Measurements from ENCODE around the gene SVEP1.
"Not testable (repeated sequence)": the region's sequence is repeated elsewhere in the genome, so short reads cannot be mapped to it uniquely, and the experiment has no call there.

Gene SVEP1

GRCh38 chr9:110371411-110372007, 208.0 kb downstream of the SVEP1 start:
- H3K27ac ChIP-seq (ENCODE audit: low read depth, low read length) = no peak overlapping the region

GRCh38 chr9:110370315-110370714, 209.2 kb downstream of the SVEP1 start:
- Histone ChIP-seq H3K27ac (ENCODE audit: low read depth, low read length) (no peak overlapping the region), H3K4me1 (ENCODE audit: control insufficient read depth in 5 of 5, insufficient read depth in 5 of 5, low read length in 5 of 5) (no peaks in the 10 kb centered on the region), H3K27me3 (ENCODE audit: control insufficient read depth in 5 of 5, insufficient read depth in 4 of 5, low read length in 5 of 5) (no peaks in the 10 kb centered on the region), H3K9ac (ENCODE audit: low read length in 5 of 5) (no peak overlapping the region), H3K4me3 (ENCODE audit: low read depth in 1 of 5, low read length in 5 of 5) (no peak overlapping the region), H3K9me3 (ENCODE audit: control insufficient read depth in 5 of 5, low read length in 5 of 5) (no peaks in the 10 kb centered on the region), H3K36me3 (ENCODE audit: control insufficient read depth in 5 of 5, insufficient read depth in 5 of 5, low read length in 5 of 5) (peaks cover 16 to 67% (median 31%) of the 10 kb centered on the region in 5 donors)

More at GRCh38 chr9:110371411-110372007, 208.0 kb downstream of the SVEP1 start:
- no peak overlapping the region for H3K4me3 ChIP-seq (ENCODE audit: low read depth in 1 of 5, low read length in 5 of 5)
- no peaks in the 10 kb centered on the region for H3K4me1 ChIP-seq (ENCODE audit: control insufficient read depth in 5 of 5, insufficient read depth in 5 of 5, low read length in 5 of 5)
- no peaks in the 10 kb centered on the region for H3K27me3 ChIP-seq (ENCODE audit: control insufficient read depth in 5 of 5, insufficient read depth in 4 of 5, low read length in 5 of 5)
- H3K36me3 ChIP-seq (ENCODE audit: control insufficient read depth in 5 of 5, insufficient read depth in 5 of 5, low read length in 5 of 5) = peaks cover 16 to 71% (median 29%) of the 10 kb centered on the region in 5 donors
- no peaks in the 10 kb centered on the region for H3K9me3 ChIP-seq (ENCODE audit: control insufficient read depth in 5 of 5, low read length in 5 of 5)
- no peak overlapping the region for H3K9ac ChIP-seq (ENCODE audit: low read length in 5 of 5)

GRCh38 chr9:110364451-110364850, 215.1 kb downstream of the SVEP1 start:
- Histone ChIP-seq H3K27me3 (ENCODE audit: control insufficient read depth in 5 of 5, insufficient read depth in 4 of 5, low read length in 5 of 5) (no peaks in the 10 kb centered on the region), H3K9me3 (ENCODE audit: control insufficient read depth in 5 of 5, low read length in 5 of 5) (no peaks in the 10 kb centered on the region), H3K4me1 (ENCODE audit: control insufficient read depth in 5 of 5, insufficient read depth in 5 of 5, low read length in 5 of 5) (no peaks in the 10 kb centered on the region), H3K36me3 (ENCODE audit: control insufficient read depth in 5 of 5, insufficient read depth in 5 of 5, low read length in 5 of 5) (peaks cover 0 to 23% (median 11%) of the 10 kb centered on the region in 5 donors), H3K27ac (ENCODE audit: low read depth, low read length) (no peak overlapping the region), H3K9ac (ENCODE audit: low read length in 5 of 5) (no peak overlapping the region), H3K4me3 (ENCODE audit: low read depth in 1 of 5, low read length in 5 of 5) (no peak overlapping the region)

- H3K4me3 ChIP-seq (ENCODE audit: low read depth in 1 of 5, low read length in 5 of 5); H3K4me1 ChIP-seq (ENCODE audit: control insufficient read depth in 5 of 5, insufficient read depth in 5 of 5, low read length in 5 of 5); H3K27ac ChIP-seq (ENCODE audit: low read depth, low read length); H3K9ac ChIP-seq (ENCODE audit: low read length in 5 of 5); H3K36me3 ChIP-seq (ENCODE audit: control insufficient read depth in 5 of 5, insufficient read depth in 5 of 5, low read length in 5 of 5); H3K9me3 ChIP-seq (ENCODE audit: control insufficient read depth in 5 of 5, low read length in 5 of 5); H3K27me3 ChIP-seq (ENCODE audit: control insufficient read depth in 5 of 5, insufficient read depth in 4 of 5, low read length in 5 of 5): not testable (repeated sequence)
These were observed 220.5 kb downstream of the SVEP1 start for GRCh38 chr9:110358992-110359391.

GRCh38 chr9:110357505-110357904, 222.0 kb downstream of the SVEP1 start:
- H3K9me3 ChIP-seq (ENCODE audit: control insufficient read depth in 5 of 5, low read length in 5 of 5) = no peaks in the 10 kb centered on the region
- no peaks in the 10 kb centered on the region for H3K4me1 ChIP-seq (ENCODE audit: control insufficient read depth in 5 of 5, insufficient read depth in 5 of 5, low read length in 5 of 5)
- H3K27ac ChIP-seq (ENCODE audit: low read depth, low read length) = no peak overlapping the region
- H3K36me3 ChIP-seq (ENCODE audit: control insufficient read depth in 5 of 5, insufficient read depth in 5 of 5, low read length in 5 of 5) = no peaks in the 10 kb centered on the region
- H3K9ac ChIP-seq (ENCODE audit: low read length in 5 of 5) = no peak overlapping the region
- H3K27me3 ChIP-seq (ENCODE audit: control insufficient read depth in 5 of 5, insufficient read depth in 4 of 5, low read length in 5 of 5) = no peaks in the 10 kb centered on the region
- no peak overlapping the region for H3K4me3 ChIP-seq (ENCODE audit: low read depth in 1 of 5, low read length in 5 of 5)

GRCh38 chr9:110356639-110357395, 222.7 kb downstream of the SVEP1 start:
- H3K27ac ChIP-seq (ENCODE audit: low read depth, low read length) = no peak overlapping the region
- H3K4me1 ChIP-seq (ENCODE audit: control insufficient read depth in 5 of 5, insufficient read depth in 5 of 5, low read length in 5 of 5) = no peaks in the 10 kb centered on the region
- no peaks in the 10 kb centered on the region for H3K27me3 ChIP-seq (ENCODE audit: control insufficient read depth in 5 of 5, insufficient read depth in 4 of 5, low read length in 5 of 5)

GRCh38 chr9:110355911-110356310, 223.6 kb downstream of the SVEP1 start:
- Histone ChIP-seq H3K9ac (ENCODE audit: low read length in 5 of 5) (no peak overlapping the region), H3K9me3 (ENCODE audit: control insufficient read depth in 5 of 5, low read length in 5 of 5) (no peaks in the 10 kb centered on the region), H3K36me3 (ENCODE audit: control insufficient read depth in 5 of 5, insufficient read depth in 5 of 5, low read length in 5 of 5) (no peaks in the 10 kb centered on the region), H3K27me3 (ENCODE audit: control insufficient read depth in 5 of 5, insufficient read depth in 4 of 5, low read length in 5 of 5) (no peaks in the 10 kb centered on the region), H3K4me3 (ENCODE audit: low read depth in 1 of 5, low read length in 5 of 5) (no peak overlapping the region), H3K4me1 (ENCODE audit: control insufficient read depth in 5 of 5, insufficient read depth in 5 of 5, low read length in 5 of 5) (peaks cover 0 to 2% (median 0%) of the 10 kb centered on the region in 5 donors), H3K27ac (ENCODE audit: low read depth, low read length) (no peak overlapping the region)

More at GRCh38 chr9:110356639-110357395, 222.7 kb downstream of the SVEP1 start:
- H3K36me3 ChIP-seq (ENCODE audit: control insufficient read depth in 5 of 5, insufficient read depth in 5 of 5, low read length in 5 of 5) = no peaks in the 10 kb centered on the region
- H3K9me3 ChIP-seq (ENCODE audit: control insufficient read depth in 5 of 5, low read length in 5 of 5) = no peaks in the 10 kb centered on the region
- no peak overlapping the region for H3K9ac ChIP-seq (ENCODE audit: low read length in 5 of 5)
- no peak overlapping the region for H3K4me3 ChIP-seq (ENCODE audit: low read depth in 1 of 5, low read length in 5 of 5)

- no peaks in the 10 kb centered on the region for H3K9me3 ChIP-seq (ENCODE audit: control insufficient read depth in 5 of 5, low read length in 5 of 5)
- no peak overlapping the region for H3K27ac ChIP-seq (ENCODE audit: low read depth, low read length)
- no peaks in the 10 kb centered on the region for H3K36me3 ChIP-seq (ENCODE audit: control insufficient read depth in 5 of 5, insufficient read depth in 5 of 5, low read length in 5 of 5)
- no peaks in the 10 kb centered on the region for H3K27me3 ChIP-seq (ENCODE audit: control insufficient read depth in 5 of 5, insufficient read depth in 4 of 5, low read length in 5 of 5)
- no peak overlapping the region for H3K9ac ChIP-seq (ENCODE audit: low read length in 5 of 5)
- peaks cover 0 to 5% (median 0%) of the 10 kb centered on the region in 5 donors for H3K4me1 ChIP-seq (ENCODE audit: control insufficient read depth in 5 of 5, insufficient read depth in 5 of 5, low read length in 5 of 5)
- no peak overlapping the region for H3K4me3 ChIP-seq (ENCODE audit: low read depth in 1 of 5, low read length in 5 of 5)
These were observed 228.5 kb downstream of the SVEP1 start for GRCh38 chr9:110351009-110351467.

GRCh38 chr9:110346325-110346724, 233.2 kb downstream of the SVEP1 start:
- no peak overlapping the region for H3K9ac ChIP-seq (ENCODE audit: low read length in 5 of 5)
- no peak overlapping the region for H3K4me3 ChIP-seq (ENCODE audit: low read depth in 1 of 5, low read length in 5 of 5)
- H3K27me3 ChIP-seq (ENCODE audit: control insufficient read depth in 5 of 5, insufficient read depth in 4 of 5, low read length in 5 of 5) = no peaks in the 10 kb centered on the region
- peaks cover 0 to 5% (median 0%) of the 10 kb centered on the region in 5 donors for H3K4me1 ChIP-seq (ENCODE audit: control insufficient read depth in 5 of 5, insufficient read depth in 5 of 5, low read length in 5 of 5)
- no peak overlapping the region for H3K27ac ChIP-seq (ENCODE audit: low read depth, low read length)
- no peaks in the 10 kb centered on the region for H3K9me3 ChIP-seq (ENCODE audit: control insufficient read depth in 5 of 5, low read length in 5 of 5)
- no peaks in the 10 kb centered on the region for H3K36me3 ChIP-seq (ENCODE audit: control insufficient read depth in 5 of 5, insufficient read depth in 5 of 5, low read length in 5 of 5)

GRCh38 chr9:110344821-110345220, 234.7 kb downstream of the SVEP1 start:
- H3K4me1 ChIP-seq (ENCODE audit: control insufficient read depth in 5 of 5, insufficient read depth in 5 of 5, low read length in 5 of 5) = no peaks in the 10 kb centered on the region
- no peaks in the 10 kb centered on the region for H3K27me3 ChIP-seq (ENCODE audit: control insufficient read depth in 5 of 5, insufficient read depth in 4 of 5, low read length in 5 of 5)
- no peak overlapping the region for H3K9ac ChIP-seq (ENCODE audit: low read length in 5 of 5)
- H3K4me3 ChIP-seq (ENCODE audit: low read depth in 1 of 5, low read length in 5 of 5) = no peak overlapping the region
- H3K36me3 ChIP-seq (ENCODE audit: control insufficient read depth in 5 of 5, insufficient read depth in 5 of 5, low read length in 5 of 5) = no peaks in the 10 kb centered on the region
- H3K9me3 ChIP-seq (ENCODE audit: control insufficient read depth in 5 of 5, low read length in 5 of 5) = no peaks in the 10 kb centered on the region
- H3K27ac ChIP-seq (ENCODE audit: low read depth, low read length) = no peak overlapping the region

Data from subcutaneous abdominal adipose tissue (tissue), 5 donors.